Forelimb muscle (tissue), 1 donor: ENCODE measurements around the gene NTN1. TPM values are rescaled to one million over a fixed set of nuclear protein-coding genes. Genes with fewer than 3 reads are reported as not detected.

Source experiments
- DNase-seq: peaks from one replicate; pipeline ENCODE4 v3.0.0-alpha.2; 2013; ENCODE audit warnings: low read depth
- polyA plus RNA-seq: library from polyadenylated mRNA; unstranded; fragments of 120-200 nt; gene quantifications from one replicate; pipeline ENCODE4 v1.2.1, GENCODE V29; 2013; ENCODE audit not compliant: insufficient read length

NTN1 gene
- polyA plus RNA-seq, 1 donor = 7.4 TPM

- DNase-seq = no peak
These were observed 170.7 kb downstream of the NTN1 start for GRCh38 chr17:9192010-9192409.

- DNase-seq = no peak
These were observed 174.1 kb downstream of the NTN1 start for GRCh38 chr17:9195411-9195810.

GRCh38 chr17:9195961-9196670, 174.8 kb downstream of the NTN1 start:
- DNase-seq = no peak

GRCh38 chr17:9199571-9200551, 178.6 kb downstream of the NTN1 start:
- no peak for DNase-seq

- no peak for DNase-seq
These were observed 179.5 kb downstream of the NTN1 start for GRCh38 chr17:9200699-9201359.

- no peak for DNase-seq
These were observed 181.2 kb downstream of the NTN1 start for GRCh38 chr17:9202532-9202931.

GRCh38 chr17:9203771-9204425, 182.6 kb downstream of the NTN1 start:
- no peak for DNase-seq

GRCh38 chr17:9204637-9205329, 183.5 kb downstream of the NTN1 start:
- DNase-seq = no peak

GRCh38 chr17:9205520-9206409, 184.5 kb downstream of the NTN1 start:
- DNase-seq = no peak

- DNase-seq = no peak
These were observed 185.0 kb downstream of the NTN1 start for GRCh38 chr17:9206410-9206703.

GRCh38 chr17:9206741-9207332, 185.5 kb downstream of the NTN1 start:
- DNase-seq = no peak

- no peak for DNase-seq
These were observed 187.2 kb downstream of the NTN1 start for GRCh38 chr17:9208381-9209105.

GRCh38 chr17:9209347-9209746, 188.0 kb downstream of the NTN1 start:
- DNase-seq = no peak

GRCh38 chr17:9209781-9210370, 188.6 kb downstream of the NTN1 start:
- no peak for DNase-seq

- no peak for DNase-seq
These were observed 189.9 kb downstream of the NTN1 start for GRCh38 chr17:9211133-9211765.

GRCh38 chr17:9212376-9213302, 191.3 kb downstream of the NTN1 start:
- no peak for DNase-seq

GRCh38 chr17:9213303-9213640, 192.0 kb downstream of the NTN1 start:
- no peak for DNase-seq
